HG03175 (cell line): Measurements from ENCODE around the gene METTL5.

Experiments used
- ATAC-seq: cut with Tn5 transposase; IDR thresholded peaks from one replicate; pipeline ENCODE4 v1.9.1; 2021; ENCODE audit warnings: mild to moderate bottlenecking, moderate library complexity; ENCODE audit not compliant: unreplicated experiment

Gene METTL5

GRCh38 chr2:169782513-169782912, 42.2 kb downstream of the METTL5 start:
- ATAC-seq = no peak

GRCh38 chr2:169781249-169782013, 43.3 kb downstream of the METTL5 start:
- ATAC-seq = no peak

- no peak for ATAC-seq
Measured at GRCh38 chr2:169778446-169778845, 46.3 kb downstream of the METTL5 start.

GRCh38 chr2:169776252-169776761, 48.4 kb downstream of the METTL5 start:
- no peak for ATAC-seq

- no peak for ATAC-seq
Measured at GRCh38 chr2:169775765-169776164, 48.9 kb downstream of the METTL5 start.

- no peak for ATAC-seq
Measured at GRCh38 chr2:169775354-169775753, 49.4 kb downstream of the METTL5 start.

- ATAC-seq = no peak
Measured at GRCh38 chr2:169772651-169773050, 52.1 kb downstream of the METTL5 start.

- no peak for ATAC-seq
Measured at GRCh38 chr2:169771612-169772011, 53.1 kb downstream of the METTL5 start.

- ATAC-seq = no peak
Measured at GRCh38 chr2:169771021-169771420, 53.7 kb downstream of the METTL5 start.

GRCh38 chr2:169768262-169768995, 56.3 kb downstream of the METTL5 start:
- no peak for ATAC-seq

- ATAC-seq = peak; percentile 59
Measured at GRCh38 chr2:169767243-169767888, 57.3 kb downstream of the METTL5 start.

- ATAC-seq = no peak
Measured at GRCh38 chr2:169765523-169765922, 59.2 kb downstream of the METTL5 start.

GRCh38 chr2:169761970-169762292, 62.8 kb downstream of the METTL5 start:
- ATAC-seq = no peak
